UCSD-AML1 (cell line): ENCODE data around the gene ATMIN.

Experiments used
- DNase-seq: peaks from one replicate; lab custom pipeline; 2025; ENCODE audit not compliant: unreplicated experiment; lab: John Stamatoyannopoulos, UW

ATMIN gene

GRCh38 chr16:81006211-81006812, 29.3 kb upstream of the ATMIN start:
- DNase-seq, result peak; percentile 83

DNA sequence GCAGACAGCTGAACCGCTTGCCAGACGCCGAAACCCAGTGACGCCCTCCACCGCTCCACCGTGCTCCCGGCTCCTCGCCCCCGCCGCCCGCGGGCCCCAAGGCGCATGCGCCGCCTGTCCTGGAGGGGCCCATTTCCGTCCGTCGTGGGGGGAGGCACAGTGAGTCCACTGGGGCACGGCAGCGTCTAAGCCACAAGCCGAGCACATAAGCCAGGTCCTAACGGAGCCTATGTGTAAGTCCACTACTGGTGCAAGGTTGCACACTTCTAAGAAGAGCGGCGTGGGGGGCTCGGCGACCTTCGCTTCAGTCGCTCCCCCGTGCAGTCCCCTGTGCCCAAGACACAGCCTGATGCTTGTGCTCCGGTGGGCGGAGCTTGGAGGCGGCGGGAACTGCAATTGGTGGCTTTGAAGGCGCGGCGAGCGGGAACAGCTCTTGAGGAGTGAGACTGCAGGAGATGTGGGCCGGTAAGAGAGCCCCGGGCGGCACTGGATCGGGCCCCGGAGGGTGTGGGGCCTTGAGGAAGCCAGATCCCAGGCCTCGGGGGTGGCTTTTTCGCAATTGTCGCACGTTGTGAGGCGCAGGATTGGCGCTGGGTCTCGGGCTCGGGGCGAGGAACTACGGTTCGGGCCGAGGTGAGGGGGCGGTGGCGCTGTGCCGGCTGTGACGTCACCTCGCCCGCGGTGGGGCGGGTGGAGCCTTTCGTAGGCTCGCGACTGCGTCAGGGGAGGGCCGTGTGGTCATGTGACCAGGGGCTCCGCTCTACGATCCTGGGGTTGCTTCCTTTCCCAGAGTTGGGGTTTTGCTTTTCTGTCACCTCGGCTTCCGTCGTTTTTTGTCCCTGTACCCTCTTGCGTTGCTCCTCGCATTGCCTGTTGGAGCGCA, 28.6 kb upstream of the ATMIN start, which contains the start of the genes CENPN and CMC2:
CENPN (plus strand) TSS at position 402 of the 883 bp plus-strand sequence. CDS start 4,726 bp downstream, outside the sequence.
CMC2 (minus strand) TSS at position 73 of the 883 bp plus-strand sequence. CDS start 9,491 bp downstream, outside the sequence.
- peak; percentile 98 for DNase-seq

GRCh38 chr16:81008505-81008789, 27.2 kb upstream of the ATMIN start:
- no peak for DNase-seq

- DNase-seq, result no peak
Observed at GRCh38 chr16:81012974-81013373, 22.7 kb upstream of the ATMIN start.

DNA sequence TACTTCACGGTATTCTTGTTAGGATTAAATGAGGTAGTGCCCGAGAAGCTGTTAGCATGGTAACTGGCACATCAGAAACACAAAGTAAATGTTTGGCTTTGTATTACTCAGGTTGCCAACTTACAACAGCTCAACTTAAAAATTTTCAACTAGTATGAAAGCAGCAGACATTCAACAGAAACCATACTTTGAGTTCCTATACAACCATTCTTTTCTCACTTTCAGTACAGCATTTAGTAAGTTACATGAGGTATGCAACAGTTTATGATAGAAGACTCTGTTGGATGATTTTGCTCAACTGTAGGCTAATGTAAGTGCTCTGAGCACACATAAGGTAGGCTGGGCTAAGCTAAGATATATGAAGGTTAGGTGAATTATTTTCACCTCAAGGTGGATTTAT, 21.0 kb upstream of the ATMIN start:
- DNase-seq, result no peak

GRCh38 chr16:81018496-81018895, 17.1 kb upstream of the ATMIN start:
- no peak for DNase-seq

DNA sequence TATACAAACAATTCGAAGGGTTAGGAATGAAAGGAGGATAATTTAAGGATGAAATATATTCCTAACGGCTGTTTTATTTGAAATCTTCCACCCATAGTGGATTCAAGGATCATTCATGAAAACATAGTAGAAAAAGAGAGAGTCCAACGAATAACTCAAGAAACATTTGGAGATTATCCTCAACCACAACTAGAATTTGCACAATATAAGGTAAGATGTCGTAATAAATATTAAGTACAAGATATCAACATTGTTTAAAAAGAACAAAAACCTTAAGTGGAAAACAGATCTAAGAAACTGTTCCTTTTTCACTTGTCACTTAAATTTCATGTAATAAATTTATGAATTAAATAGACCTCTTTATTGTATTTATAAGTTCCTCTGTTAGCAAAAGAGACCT, 9.2 kb upstream of the ATMIN start:
- no peak for DNase-seq

DNA sequence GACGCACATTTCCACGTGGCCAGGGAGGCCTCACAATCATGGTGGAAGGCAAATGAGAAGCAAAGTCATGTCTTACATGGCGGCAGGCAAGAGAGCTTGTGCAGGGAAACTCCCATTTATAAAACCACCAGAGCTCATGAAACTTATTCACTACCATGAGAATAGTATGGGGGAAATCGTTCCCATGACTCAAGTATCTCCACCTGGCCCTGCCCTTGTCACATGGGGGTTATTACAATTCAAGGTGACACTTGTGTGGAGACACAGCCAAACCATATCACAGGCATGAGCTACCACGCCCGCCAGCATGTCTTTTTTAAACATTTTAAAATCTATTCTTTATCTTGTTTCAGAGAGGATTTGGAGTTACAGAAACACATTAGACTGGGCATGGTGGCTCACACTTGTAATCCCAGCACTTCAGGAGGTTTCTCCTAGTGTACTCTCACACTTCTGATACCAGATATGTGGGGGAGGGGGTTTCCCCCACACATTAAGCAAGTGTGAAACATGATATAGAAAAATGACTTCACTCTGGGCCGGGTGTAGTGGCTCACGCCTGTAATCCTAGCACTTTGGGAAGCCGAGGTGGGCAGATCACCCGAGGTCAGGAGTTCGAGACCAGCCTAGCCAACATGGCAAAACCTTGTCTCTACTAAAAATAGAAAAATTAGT, 5.6 kb upstream of the ATMIN start:
- no peak for DNase-seq

DNA sequence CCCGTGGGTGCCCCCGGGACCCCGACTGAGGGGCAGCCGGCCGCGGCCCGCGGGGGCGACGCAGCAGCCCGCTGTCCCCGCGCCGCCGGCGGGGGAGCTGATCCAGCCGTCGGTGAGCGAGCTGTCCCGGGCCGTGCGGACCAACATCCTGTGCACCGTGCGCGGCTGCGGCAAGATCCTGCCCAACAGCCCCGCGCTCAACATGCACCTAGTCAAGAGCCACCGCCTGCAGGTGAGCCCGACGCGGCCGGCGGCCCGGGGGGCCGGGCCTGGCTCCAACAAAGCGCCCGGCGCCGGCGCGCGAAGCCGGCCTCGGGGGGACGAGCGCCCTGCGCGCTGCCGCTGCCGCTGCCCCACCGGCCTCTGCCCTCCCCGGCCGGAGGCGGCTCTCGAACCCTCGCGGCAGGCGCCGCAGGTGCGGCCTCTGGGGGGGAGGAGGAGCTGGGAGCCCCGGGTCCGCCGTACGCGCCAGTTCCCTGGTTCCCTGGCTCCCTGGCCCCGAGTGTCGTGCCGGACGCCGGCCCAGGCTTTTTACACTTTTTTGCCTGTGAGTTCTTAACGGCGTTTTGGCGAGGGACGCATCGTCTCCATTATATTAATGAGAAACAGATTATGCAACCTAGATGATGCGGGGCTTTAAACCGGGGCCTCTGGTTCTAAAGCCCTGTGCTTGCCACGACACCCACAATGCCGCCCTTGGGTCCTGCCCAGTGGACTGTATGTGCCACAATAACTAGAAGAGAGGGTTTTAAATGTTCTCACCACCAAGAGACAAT, 521 bp downstream of the ATMIN start:
- peak; percentile 59 for DNase-seq

DNA sequence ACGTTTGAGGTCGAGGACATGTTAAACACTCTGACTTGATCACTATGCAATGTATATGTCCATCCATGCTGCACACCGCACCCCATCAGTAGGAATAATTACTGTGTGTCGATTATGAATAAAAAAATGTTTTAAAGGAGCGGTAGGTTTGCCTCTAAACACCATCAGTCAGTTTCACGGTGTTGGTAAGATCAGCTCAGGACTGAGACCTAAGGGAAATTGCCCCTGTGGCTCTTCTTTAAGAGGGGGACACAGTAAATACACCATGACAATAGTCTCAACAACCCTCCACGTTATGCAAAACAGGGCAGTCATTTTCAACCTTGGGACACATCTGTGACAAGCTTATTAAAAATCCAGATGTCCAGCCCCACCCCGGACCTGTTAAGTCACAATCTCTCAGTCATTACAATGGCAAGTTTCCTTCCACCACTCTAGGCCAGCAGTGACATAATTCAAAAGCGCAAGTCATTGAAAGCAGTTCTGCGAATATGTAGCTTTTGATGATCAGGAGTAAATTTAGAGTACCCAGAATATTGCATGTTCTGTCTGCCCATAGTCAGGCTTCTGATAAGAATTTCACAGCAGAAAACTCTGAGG, 1.2 kb downstream of the ATMIN start:
- DNase-seq, result no peak

DNA sequence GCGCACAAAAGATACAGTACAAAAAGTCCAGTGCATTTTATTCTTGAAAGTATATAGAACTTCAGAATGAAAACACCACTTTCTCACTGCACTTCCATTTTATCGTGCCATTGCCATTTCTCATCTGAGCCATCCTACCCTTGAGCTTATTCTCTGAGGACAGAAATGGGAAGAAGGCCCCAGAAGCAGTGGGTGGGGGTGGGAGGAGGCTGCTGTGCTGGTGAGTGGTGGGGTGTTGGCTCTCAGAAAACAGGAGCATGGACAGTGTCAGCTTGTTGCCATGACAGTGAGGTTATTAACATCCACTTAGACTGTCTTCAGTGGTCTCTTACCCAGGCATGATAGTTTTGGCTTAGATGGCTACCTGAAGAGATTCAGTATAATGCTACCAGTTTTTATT, 4.5 kb downstream of the ATMIN start:
- DNase-seq, result no peak

GRCh38 chr16:81040842-81041241, 5.2 kb downstream of the ATMIN start:
- DNase-seq, result no peak

GRCh38 chr16:81041696-81042095, 6.1 kb downstream of the ATMIN start:
- DNase-seq, result no peak

DNA sequence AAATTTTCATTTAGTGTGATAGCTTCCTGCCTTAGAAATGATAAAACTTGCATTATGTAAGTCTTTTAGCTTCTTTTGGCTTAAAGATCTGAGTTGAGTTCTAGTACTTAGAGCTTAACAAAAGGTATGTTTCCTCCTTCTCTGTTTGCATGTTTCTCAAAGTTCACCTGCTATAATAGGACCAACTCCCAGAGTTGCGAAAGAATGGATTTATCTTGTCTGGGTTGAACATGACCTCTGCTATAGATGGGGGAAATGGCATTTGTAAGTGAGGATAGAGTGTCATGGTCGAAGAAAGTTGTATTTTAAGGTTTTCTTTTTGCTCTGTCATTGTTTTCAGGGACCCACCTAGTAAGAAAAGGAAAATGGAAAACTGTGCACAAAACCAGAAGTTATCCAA, 7.2 kb downstream of the ATMIN start:
- no peak for DNase-seq

GRCh38 chr16:81053761-81054160, 18.1 kb downstream of the ATMIN start:
- DNase-seq, result no peak

DNA sequence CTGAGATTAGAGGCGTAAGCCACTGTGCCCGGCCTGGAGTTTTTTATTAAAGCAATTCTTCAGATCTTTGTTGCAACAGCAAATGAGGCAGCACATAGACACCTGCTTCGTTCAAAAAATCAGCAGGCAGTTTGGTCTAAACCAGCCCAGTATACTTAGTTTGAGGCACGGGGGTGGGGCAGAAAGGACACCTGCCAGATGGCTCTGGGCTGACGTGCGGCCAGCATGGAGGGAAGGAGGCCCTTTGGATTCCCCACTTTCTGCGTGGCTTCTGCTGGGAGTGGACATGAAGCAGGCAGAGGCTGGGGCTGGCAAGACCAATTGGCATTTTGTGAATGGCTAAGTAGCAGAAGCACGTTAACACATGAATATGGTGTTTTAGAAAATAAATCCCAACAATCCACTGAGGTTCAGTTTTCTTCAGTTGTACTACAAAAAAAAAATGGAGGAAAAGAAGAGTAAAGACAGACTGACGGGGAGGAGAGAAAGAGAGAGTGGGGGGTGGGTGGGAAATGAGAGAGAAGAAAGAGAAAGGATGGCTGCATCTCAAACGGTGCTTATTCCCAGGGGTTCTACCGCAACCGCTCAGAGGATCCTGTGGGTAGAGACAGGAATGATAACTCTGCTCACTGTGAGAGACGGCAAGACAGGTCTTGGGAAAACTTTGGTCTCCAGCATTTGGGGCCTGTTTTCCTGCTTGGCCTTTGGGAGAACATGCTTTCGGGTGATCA, 25.1 kb downstream of the ATMIN start:
- DNase-seq, result no peak

DNA sequence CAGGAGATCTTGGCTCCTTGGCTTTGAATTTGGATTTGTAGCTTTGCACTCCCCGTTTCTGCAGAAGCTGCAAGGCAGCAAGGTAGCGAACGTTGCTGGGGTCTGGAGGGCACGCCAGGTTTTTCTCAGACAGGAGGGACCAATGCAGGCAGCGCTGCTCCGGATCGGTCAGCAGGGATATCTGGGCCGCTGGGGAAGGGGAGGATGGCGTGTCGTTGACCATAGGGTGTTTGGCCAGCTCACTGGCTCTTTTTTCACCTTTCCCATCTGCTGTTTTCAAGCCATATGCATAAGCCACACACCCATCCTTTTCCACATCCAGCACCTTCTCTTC, 25.6 kb downstream of the ATMIN start:
- no peak for DNase-seq

DNA sequence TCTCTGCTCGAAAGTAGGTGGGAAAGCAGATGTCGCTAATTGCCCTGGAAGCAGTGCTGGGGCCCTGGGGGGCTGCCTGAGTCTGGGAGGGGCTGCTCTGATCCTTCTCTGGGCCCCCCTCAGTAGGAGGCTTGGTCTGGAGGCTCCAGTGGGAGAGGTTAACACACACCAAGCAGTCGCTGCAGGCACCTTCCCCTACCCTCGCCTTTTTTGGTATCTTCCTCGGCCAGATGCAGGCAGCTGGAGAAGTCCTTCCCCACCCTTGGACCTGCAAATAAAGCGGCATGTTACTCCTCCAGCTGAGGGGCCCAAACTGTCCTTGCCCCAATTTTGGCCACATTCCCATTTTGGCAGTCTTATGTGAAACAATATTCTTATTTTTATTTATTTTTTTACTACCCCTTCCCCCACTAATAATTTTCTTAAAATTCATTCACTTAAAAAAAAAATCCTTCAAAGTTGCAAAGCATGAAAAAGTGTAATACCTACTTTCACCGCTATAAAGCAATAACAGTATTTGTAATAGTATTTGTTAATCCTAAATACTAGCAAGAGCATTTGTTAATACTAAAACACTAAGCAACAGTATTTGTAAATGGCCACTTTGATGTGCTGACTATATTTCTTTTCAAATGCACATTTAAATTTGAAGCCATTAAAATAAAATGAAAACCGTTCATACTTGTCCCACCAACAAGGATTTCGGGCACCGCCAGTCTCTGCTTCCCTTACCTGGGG, 26.4 kb downstream of the ATMIN start:
- no peak for DNase-seq

- DNase-seq, result no peak
Observed at GRCh38 chr16:81066681-81067080, 31.0 kb downstream of the ATMIN start.

GRCh38 chr16:81067166-81067565, 31.5 kb downstream of the ATMIN start:
- DNase-seq, result no peak
